Natural killer cell treated with Interleukin-12 subunit alpha and Interleukin-12 subunit beta and Interleukin-15 and Interleukin-18, amount 100 ng/mL, for 72 hours (primary cell): ENCODE results near the gene TCF4. TPM values are rescaled to one million over a fixed set of nuclear protein-coding genes. Genes with fewer than 3 reads are reported as not detected.

Source experiments
- ATAC-seq, 2 donors: fragments of 150-1000 bp; cut with Tn5 transposase in 1 of 2; sonication (Bioruptor Pico), chemical (Tn5 transposase) in 1 of 2; 2 replicates each; pipeline ENCODE4 v1.10.0; 2021
- DNase-seq: peaks from one replicate; pipeline ENCODE4 v3.0.0; 2022; ENCODE audit warnings: low spot score
- H3K27ac Mint-ChIP-seq, 2 donors: 1 replicate in 1 of 2; 2 replicates in 1 of 2; pipeline ENCODE4 v1.8.0; 2022; ENCODE audit warnings: mixed read lengths in 2 of 2, mild to moderate bottlenecking in 1 of 2, moderate library complexity in 1 of 2
- H3K27me3 Mint-ChIP-seq, 2 donors: 1 replicate in 1 of 2; 2 replicates in 1 of 2; pipeline ENCODE4 v1.8.0; 2022; ENCODE audit warnings: mixed read lengths in 2 of 2
- H3K36me3 Mint-ChIP-seq: one replicate; pipeline ENCODE4 v1.8.0; 2022; ENCODE audit warnings: mixed read lengths
- H3K4me1 Mint-ChIP-seq, 2 donors: 1 replicate in 1 of 2; 2 replicates in 1 of 2; pipeline ENCODE4 v1.8.0; 2022; ENCODE audit warnings: low read depth in 2 of 2, mixed read lengths in 2 of 2, mild to moderate bottlenecking in 1 of 2
- H3K4me3 Mint-ChIP-seq: one replicate; pipeline ENCODE4 v1.8.0; 2022; ENCODE audit warnings: mixed read lengths
- H3K9me3 Mint-ChIP-seq: 2 replicates; pipeline ENCODE4 v1.8.0; 2022; ENCODE audit warnings: mixed read lengths
- total RNA-seq, 2 donors: library from RNA; stranded (reverse); gene quantifications; one replicate each; pipeline ENCODE4 v1.2.3, GENCODE V29; 2022

TCF4 gene
- total RNA-seq, 2 donors from 2014 or later, result 6.1 to 10.3 TPM

DNA sequence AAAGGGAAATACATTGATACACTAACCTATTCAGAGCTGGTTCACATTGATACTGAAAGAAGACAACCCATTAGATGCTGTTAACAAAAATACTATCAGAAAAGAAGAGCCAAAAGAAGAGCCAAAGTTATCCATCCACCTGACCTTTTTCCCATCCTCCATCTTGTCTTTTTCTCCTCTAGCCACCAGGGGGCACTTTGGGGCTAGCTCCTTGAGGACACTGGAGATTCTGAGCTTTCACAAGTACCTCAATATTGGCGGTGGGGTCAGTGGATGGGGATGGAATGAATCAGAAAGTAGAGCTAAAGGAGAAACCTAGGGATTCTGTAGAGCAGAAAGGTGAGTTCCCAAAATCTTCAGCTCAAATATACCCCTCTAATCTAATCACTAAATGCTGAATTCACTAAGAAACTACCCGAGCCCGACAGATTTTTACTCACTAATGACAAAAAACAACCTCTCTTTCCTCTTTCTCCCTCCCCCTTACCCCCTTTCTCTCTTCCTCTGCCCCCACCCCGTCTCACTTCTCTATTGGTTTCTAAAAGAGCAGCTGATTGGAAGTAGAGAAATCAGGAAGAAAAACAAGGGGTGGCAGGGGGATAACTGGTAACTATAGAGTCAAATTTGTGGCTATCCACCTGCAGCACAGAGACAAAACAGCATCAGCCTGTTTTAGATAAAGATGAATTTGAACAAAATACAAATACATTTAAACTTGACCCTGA lies 203.3 kb downstream of the TCF4 start:
- Mint-ChIP-seq H3K27me3 (no peaks in the 10 kb centered on the region), H3K9me3 (no peaks in the 10 kb centered on the region), H3K4me3 (no peak overlapping the region), H3K27ac (no peak overlapping the region), H3K4me1 (peaks cover 6 to 21% of the 10 kb centered on the region in 2 donors), H3K36me3 (no peaks in the 10 kb centered on the region)
- ATAC-seq, result no peak
- no peak for DNase-seq

DNA sequence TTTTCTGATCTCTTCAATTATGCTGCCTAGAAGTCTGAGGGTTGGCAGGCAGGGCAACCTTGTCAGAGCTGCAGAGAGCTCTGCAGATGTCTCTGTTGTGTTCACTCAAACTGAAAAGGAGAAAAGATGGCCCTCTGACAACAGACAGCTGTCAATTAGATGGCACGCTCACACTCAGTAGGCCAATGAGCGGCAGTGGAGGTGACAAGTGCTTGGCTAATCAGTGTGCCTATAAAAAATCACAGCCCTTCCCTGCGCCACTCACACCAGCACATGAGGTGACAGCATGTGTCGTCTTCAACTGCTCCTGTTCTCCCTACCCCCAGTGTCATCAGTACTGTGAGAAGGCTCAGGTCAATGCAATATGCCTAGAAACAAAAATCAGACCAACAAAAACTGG lies 203.9 kb downstream of the TCF4 start:
- no peak overlapping the region for H3K27ac Mint-ChIP-seq
- H3K36me3 Mint-ChIP-seq, result no peaks in the 10 kb centered on the region

DNA sequence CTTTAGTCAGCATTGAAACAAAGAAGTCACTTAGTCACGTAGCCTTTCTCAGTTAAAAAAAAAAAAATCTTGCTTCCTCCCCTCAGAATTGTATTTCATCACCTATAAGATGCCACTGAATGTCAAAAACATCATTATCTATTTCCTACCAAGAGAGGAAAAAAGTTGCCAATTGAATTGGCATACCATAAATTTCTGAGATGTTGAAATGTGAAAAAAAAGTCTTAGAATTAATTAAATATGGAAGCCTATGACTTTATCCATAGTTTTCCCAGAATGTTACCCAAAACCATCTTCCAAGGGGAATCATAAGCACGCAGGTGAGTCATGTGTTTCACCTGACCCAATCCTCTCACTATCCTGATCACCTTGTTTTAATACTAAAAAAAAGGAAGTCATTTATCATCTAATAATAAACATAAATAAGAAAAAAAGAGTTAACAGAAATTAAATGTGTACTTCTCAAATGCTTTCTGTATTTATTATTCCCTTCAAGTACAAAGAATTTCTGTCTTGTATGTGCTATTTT lies 205.7 kb downstream of the TCF4 start:
- DNase-seq (no peak), ATAC-seq (no peak)
- peak overlapping the region; percentile 12 for H3K4me3 Mint-ChIP-seq
- no peaks in the 10 kb centered on the region for H3K27me3 Mint-ChIP-seq
- H3K36me3 Mint-ChIP-seq, result no peaks in the 10 kb centered on the region
- H3K4me1 Mint-ChIP-seq, result peaks cover 15 to 25% of the 10 kb centered on the region in 2 donors
- H3K9me3 Mint-ChIP-seq, result no peaks in the 10 kb centered on the region
- H3K27ac Mint-ChIP-seq, result peak overlapping the region in 1 of 2 donors; percentile 12

More for the DNA sequence above, 203.9 kb downstream of the TCF4 start:
- DNase-seq, result no peak
- no peak overlapping the region for H3K4me3 Mint-ChIP-seq
- no peak for ATAC-seq
- H3K9me3 Mint-ChIP-seq, result no peaks in the 10 kb centered on the region
- peaks cover 6 to 21% of the 10 kb centered on the region in 2 donors for H3K4me1 Mint-ChIP-seq
- no peaks in the 10 kb centered on the region for H3K27me3 Mint-ChIP-seq

DNA sequence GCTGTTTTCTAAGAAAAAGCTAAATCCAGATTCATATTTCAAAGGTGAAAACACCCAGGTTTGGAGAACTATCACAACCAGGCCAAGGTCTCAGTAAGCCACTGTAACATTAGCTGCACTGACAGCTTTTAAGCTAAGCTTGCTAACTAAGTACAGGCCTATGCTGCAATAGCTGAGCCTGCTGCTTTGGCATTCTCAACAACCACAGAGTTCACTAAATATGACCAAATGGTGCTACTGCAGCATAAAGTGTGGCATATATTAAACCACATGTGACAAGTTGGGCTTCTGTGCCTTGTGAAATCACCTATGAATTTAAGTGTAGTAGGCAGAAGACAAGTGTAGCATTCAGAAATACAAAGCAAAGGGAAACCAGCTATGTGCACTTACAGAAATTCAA lies 206.7 kb downstream of the TCF4 start:
- DNase-seq, result no peak
- Mint-ChIP-seq H3K27me3 (no peaks in the 10 kb centered on the region), H3K4me3 (no peak overlapping the region), H3K9me3 (no peaks in the 10 kb centered on the region), H3K27ac (peak overlapping the region in 1 of 2 donors; percentile 12), H3K36me3 (no peaks in the 10 kb centered on the region), H3K4me1 (peaks cover 15 to 29% of the 10 kb centered on the region in 2 donors)
- ATAC-seq, result peak; percentile 77 to 90

DNA sequence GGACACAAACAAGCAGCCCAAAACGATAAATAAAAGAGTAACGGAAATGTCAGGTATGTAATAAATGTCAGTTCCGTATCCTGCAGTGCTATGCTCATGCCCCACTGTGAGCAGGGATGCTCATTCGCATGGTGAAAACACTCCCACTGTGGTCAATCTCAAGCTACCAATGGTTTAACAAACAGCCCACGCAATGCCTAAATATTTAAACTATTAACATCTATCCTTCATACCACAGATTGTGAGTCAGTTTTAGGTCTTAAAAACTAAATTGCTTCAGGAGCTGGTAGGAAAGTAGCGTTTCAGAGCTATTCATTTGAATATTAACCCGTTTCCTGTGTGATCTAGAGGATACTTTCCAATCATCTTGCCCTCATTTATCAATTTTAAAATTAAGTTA lies 207.4 kb downstream of the TCF4 start:
- no peak overlapping the region for H3K4me3 Mint-ChIP-seq
- H3K4me1 Mint-ChIP-seq, result peaks cover 15 to 29% of the 10 kb centered on the region in 2 donors
- H3K36me3 Mint-ChIP-seq, result no peaks in the 10 kb centered on the region
- H3K27me3 Mint-ChIP-seq, result no peaks in the 10 kb centered on the region
- ATAC-seq (no peak), DNase-seq (no peak)
- H3K27ac Mint-ChIP-seq, result no peak overlapping the region
- no peaks in the 10 kb centered on the region for H3K9me3 Mint-ChIP-seq

DNA sequence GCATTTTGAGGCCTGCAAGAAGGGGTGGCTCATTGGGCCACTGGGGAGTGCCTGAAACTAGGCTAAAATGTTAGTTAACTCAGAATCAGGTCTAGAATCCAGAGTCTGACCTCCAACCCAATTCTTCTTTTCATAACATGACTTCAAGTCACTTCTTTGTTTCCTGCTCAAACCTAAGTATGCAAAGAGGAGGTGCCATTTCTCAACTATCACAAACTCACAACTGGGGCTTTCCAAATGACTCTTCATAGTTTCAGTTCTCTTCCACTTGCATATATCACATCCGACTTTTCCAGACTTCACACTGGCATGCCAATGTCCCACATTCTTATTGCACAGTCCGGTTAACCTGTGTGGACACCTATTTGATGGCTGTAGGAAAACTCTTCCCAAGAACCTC lies 211.6 kb downstream of the TCF4 start:
- peak; percentile 56 to 60 for ATAC-seq
- H3K36me3 Mint-ChIP-seq, result no peaks in the 10 kb centered on the region
- no peak for DNase-seq
- no peak overlapping the region for H3K27ac Mint-ChIP-seq
- H3K9me3 Mint-ChIP-seq, result no peaks in the 10 kb centered on the region
- peaks cover 9 to 15% of the 10 kb centered on the region in 2 donors for H3K4me1 Mint-ChIP-seq
- no peak overlapping the region for H3K4me3 Mint-ChIP-seq
- H3K27me3 Mint-ChIP-seq, result no peaks in the 10 kb centered on the region

DNA sequence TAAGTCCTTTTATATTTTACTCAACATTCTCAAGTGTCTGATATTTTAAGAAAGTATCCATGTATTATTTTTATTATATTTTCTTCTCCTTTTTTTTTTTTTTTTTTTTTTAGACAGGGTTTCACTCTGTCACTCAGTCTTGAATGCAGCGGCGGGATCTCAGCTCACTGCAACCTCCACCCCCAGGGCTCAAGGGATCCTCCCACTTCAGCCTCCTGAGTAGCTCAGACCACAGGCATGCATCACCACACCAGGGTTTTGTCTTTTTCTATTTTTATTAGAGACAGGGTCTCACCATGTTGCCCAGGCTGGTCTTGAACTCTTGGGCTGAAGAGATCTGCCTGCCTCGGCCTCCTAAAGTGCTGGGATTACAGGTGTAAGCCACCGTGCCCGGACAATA lies 212.1 kb downstream of the TCF4 start:
- ATAC-seq (no peak), DNase-seq (no peak)
- no peaks in the 10 kb centered on the region for H3K36me3 Mint-ChIP-seq
- no peaks in the 10 kb centered on the region for H3K27me3 Mint-ChIP-seq
- no peak overlapping the region for H3K27ac Mint-ChIP-seq
- H3K4me3 Mint-ChIP-seq, result no peak overlapping the region
- H3K9me3 Mint-ChIP-seq, result no peaks in the 10 kb centered on the region
- H3K4me1 Mint-ChIP-seq, result peaks cover 9 to 11% of the 10 kb centered on the region in 2 donors

DNA sequence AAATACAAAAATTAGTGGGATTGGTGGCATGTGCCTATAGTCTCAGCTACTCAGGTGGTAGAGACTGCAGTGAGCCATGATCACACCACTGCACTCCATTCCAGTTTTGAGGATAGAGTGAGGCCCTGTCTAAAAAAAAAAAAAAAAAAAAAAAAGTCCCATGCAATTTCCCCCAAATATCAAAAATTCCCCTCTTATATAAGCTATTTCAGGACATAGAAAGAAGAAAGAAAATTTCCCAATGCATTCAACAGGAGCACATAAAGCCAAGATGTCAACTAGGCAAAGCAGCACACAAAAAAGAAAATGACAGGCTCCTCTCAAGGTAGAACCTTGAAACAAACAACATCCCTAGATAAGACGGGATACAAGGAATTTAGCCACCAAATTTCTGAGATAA lies 213.3 kb downstream of the TCF4 start:
- Mint-ChIP-seq H3K9me3 (no peaks in the 10 kb centered on the region), H3K36me3 (no peaks in the 10 kb centered on the region), H3K27ac (no peak overlapping the region), H3K4me3 (no peak overlapping the region), H3K4me1 (peaks cover 8 to 9% of the 10 kb centered on the region in 2 donors), H3K27me3 (no peaks in the 10 kb centered on the region)
- DNase-seq (no peak), ATAC-seq (no peak)

DNA sequence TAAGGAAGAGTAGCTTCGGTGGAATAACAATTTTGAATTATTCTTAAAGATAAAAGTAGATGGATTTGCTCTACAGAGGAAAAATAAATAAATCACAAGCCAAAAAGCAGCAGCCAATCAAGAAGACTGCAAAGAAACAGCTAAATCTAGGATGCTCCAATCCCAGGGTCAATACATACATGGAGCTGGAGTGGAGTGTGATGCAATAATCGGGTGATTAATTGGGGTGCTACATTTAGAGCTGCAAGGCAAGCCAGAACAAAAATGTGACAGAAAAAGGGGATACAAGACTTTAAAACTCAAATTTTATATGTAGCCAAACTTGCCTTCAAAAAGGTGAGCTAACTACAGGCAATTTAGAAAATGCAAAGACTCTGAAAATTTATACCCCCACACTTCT lies 215.8 kb downstream of the TCF4 start:
- H3K4me3 Mint-ChIP-seq, result no peak overlapping the region
- no peaks in the 10 kb centered on the region for H3K9me3 Mint-ChIP-seq
- no peaks in the 10 kb centered on the region for H3K36me3 Mint-ChIP-seq
- no peak for DNase-seq
- no peaks in the 10 kb centered on the region for H3K27me3 Mint-ChIP-seq
- H3K27ac Mint-ChIP-seq, result no peak overlapping the region
- peaks cover 0 to 4% of the 10 kb centered on the region in 2 donors for H3K4me1 Mint-ChIP-seq
- ATAC-seq, result no peak

DNA sequence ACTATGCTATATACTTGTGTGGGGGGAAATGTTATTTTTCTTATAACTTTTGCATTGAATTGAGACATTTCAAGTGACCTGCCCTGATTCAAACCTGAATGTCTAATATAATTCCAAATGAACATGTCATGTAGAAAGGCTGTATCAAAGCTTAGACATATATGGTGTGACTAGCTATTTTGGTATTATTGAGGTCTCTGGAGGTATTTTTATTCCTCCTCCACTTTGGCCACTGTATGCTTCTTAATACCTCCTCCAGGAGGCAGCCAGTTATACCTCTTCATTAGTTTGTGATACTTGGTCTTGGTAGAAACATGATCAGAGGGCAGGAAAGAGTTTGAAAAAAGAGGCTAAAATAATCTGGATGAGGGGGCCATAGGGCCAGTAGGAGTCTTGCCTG lies 217.1 kb downstream of the TCF4 start:
- Mint-ChIP-seq H3K27ac (no peak overlapping the region), H3K4me1 (no peaks in the 10 kb centered on the region), H3K4me3 (no peak overlapping the region), H3K36me3 (no peaks in the 10 kb centered on the region), H3K27me3 (no peaks in the 10 kb centered on the region), H3K9me3 (no peaks in the 10 kb centered on the region)
- ATAC-seq, result no peak
- no peak for DNase-seq

DNA sequence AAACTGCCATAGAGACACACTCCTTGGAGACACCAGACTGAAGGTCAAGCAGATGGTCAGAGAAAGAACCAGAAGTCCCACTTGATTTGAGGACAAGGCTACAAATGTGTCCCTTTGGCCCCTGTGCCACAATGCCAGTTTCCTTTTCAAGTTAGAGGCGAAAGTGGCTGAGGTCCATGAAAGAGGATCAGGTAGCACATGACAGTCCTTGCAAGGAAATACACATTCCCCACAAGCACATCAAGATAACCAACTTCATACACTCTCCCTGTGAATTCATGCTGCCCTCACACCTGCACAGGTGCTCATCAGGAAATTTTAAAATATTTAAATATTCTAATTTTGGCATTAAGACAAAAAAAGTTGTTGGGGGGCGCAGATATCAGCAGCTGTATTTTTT lies 218.6 kb downstream of the TCF4 start:
- no peak for ATAC-seq
- Mint-ChIP-seq H3K9me3 (no peaks in the 10 kb centered on the region), H3K4me1 (no peaks in the 10 kb centered on the region)

DNA sequence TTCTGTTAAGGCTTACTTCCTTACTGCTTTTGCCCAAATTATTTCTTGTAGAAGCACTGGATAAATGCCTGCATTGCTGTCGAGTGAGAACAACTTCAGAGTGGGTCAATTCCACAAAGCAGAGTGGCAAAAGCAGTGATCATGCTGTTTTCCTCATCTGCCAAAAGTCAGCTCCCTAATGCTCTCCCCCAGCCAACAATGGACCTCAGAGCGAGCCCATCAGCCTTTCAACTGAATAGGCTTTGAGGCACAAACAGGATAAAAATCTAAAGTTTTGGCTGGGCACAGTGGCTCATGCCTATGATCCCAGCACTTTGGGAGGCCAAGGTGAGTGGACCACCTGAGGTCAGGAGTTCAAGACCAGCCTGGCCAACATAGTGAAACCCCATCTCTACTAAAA lies 222.7 kb downstream of the TCF4 start:
- no peak overlapping the region for H3K4me3 Mint-ChIP-seq
- DNase-seq (no peak), ATAC-seq (no peak)
- no peaks in the 10 kb centered on the region for H3K4me1 Mint-ChIP-seq
- no peaks in the 10 kb centered on the region for H3K9me3 Mint-ChIP-seq
- no peaks in the 10 kb centered on the region for H3K36me3 Mint-ChIP-seq
- no peaks in the 10 kb centered on the region for H3K27me3 Mint-ChIP-seq
- H3K27ac Mint-ChIP-seq, result no peak overlapping the region

More for the DNA sequence above, 218.6 kb downstream of the TCF4 start:
- Mint-ChIP-seq H3K27ac (no peak overlapping the region), H3K4me3 (no peak overlapping the region), H3K36me3 (no peaks in the 10 kb centered on the region), H3K27me3 (no peaks in the 10 kb centered on the region)
- no peak for DNase-seq

DNA sequence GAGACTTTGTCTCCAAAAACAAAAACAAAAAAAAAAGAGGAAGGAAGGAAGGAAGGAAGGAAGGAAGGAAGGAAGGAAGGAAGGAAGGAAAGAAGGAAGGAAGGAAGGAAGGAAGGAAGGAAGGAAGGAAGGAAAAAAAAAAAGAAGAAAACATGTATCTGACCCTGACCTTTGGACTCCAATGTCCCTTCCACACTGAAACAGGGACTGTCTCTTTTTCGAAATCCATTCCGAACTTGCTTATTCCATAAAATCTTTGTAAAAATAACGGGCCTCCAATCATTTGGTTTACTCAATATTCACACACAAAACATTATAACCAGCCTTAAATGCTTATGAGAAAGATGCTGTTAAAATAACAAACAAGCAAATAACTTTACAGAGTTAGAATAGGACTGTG lies 225.7 kb downstream of the TCF4 start:
- Mint-ChIP-seq H3K4me3 (no peak overlapping the region), H3K36me3 (no peaks in the 10 kb centered on the region), H3K9me3 (no peaks in the 10 kb centered on the region), H3K27me3 (no peaks in the 10 kb centered on the region), H3K27ac (no peak overlapping the region), H3K4me1 (no peaks in the 10 kb centered on the region)
- ATAC-seq (no peak), DNase-seq (no peak)

DNA sequence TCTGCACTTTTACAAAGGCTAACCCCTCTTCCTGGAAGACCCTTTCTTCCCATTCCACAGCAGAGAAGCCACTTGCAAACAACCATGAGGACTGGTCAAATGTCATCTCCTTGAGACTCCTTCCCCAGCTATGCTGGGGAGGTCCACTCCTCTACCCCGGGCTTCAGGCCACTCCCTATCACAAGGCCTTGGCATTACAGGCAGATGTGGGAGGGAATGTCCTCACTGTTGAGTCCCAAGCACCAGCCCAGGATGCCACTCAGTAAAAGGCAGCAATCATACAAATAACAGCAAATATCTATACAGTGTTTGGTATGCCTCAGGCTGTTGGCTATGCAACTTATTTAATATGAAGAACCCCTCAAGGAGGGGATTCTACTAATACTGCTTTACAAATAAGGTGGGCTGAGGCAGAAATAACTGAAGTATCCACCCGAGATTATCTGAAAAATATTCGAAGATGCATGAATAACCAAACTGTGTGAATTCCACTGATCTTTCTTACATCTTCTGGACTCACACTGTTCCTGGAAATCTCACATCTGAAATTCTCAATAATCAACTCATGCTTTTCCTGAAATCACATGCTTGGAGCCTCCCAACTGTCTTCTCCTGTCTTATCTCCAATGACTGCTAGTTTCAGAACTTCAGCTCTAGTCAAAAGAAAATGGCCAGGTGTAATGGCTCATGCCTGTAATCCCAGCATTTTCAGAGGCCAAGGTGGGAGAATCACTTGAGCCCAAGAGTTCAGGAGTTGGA lies 226.3 kb downstream of the TCF4 start:
- H3K27me3 Mint-ChIP-seq, result no peaks in the 10 kb centered on the region
- H3K36me3 Mint-ChIP-seq, result no peaks in the 10 kb centered on the region
- no peaks in the 10 kb centered on the region for H3K4me1 Mint-ChIP-seq
- no peaks in the 10 kb centered on the region for H3K9me3 Mint-ChIP-seq
- DNase-seq, result no peak
- no peak for ATAC-seq
- no peak overlapping the region for H3K27ac Mint-ChIP-seq
- H3K4me3 Mint-ChIP-seq, result no peak overlapping the region
